ENCODE measurements around the gene DNER.

DNA sequence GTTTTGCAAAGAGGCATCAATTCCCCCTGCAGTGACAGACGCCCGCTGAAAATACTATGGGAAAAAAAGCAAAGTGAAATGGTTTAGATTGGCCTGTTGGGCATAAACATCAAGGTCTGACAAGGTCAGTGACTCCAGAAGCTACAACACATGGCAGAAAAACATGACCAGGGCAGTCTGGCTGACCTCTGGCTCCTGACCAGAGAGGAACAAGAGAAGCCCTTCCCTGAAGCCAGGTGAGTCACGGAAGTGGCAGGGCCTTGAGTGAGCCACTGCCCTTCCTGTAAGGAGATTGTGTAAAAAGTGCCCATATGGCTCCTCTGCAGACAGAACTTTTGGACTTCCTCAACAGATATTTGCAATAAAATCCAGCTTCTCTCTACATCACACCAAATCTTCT, 72.0 kb downstream of the DNER start:
- TF ChIP-seq, protein P1, sequence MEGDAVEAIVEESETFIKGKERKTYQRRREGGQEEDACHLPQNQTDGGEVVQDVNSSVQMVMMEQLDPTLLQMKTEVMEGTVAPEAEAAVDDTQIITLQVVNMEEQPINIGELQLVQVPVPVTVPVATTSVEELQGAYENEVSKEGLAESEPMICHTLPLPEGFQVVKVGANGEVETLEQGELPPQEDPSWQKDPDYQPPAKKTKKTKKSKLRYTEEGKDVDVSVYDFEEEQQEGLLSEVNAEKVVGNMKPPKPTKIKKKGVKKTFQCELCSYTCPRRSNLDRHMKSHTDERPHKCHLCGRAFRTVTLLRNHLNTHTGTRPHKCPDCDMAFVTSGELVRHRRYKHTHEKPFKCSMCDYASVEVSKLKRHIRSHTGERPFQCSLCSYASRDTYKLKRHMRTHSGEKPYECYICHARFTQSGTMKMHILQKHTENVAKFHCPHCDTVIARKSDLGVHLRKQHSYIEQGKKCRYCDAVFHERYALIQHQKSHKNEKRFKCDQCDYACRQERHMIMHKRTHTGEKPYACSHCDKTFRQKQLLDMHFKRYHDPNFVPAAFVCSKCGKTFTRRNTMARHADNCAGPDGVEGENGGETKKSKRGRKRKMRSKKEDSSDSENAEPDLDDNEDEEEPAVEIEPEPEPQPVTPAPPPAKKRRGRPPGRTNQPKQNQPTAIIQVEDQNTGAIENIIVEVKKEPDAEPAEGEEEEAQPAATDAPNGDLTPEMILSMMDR (IDR thresholded peaks at IDR 0.05; ENCODE audit: low read depth, low read length), result no peak
- TF ChIP-seq EZH2phosphoT487 (IDR thresholded peaks at IDR 0.05; ENCODE audit: low read depth), result no peak

All from OCI-LY3 (cell line).